Panc1 (cell line): Measurements from ENCODE around the gene MYO5B. TPM values are rescaled to one million over a fixed set of nuclear protein-coding genes. Genes with fewer than 3 reads are reported as not detected.

Experiments used
- ATAC-seq: fragments of 200-7000 bp; cut with Tn5 transposase; 2 replicates; pipeline ENCODE4 v1.9.1; 2020; ENCODE audit warnings: mild to moderate bottlenecking, moderate library complexity
- BruUV-seq: library from RNA; stranded (reverse); fragments of 400-500 nt; replicated peaks from 2 replicates; lab custom pipeline; 2021; lab: Mats Ljungman, UMichigan
- CTCF ChIA-PET: fragments of 300-600 bp; sonication (Branson Sonifier 250); formaldehyde crosslinking; loops from one replicate; lab custom pipeline; 2022; ENCODE audit warnings: antibody characterized with exemption; lab: Charles Lee
- POLR2A ChIA-PET: fragments of 300-600 bp; sonication (Branson Sonifier 250); formaldehyde crosslinking; loops from one replicate; lab custom pipeline; 2022; ENCODE audit warnings: antibody characterized with exemption; lab: Charles Lee
- DNase-seq: peaks from one replicate; pipeline ENCODE4 v3.0.0-alpha.2; 2010; ENCODE audit warnings: low read depth, low spot score
- H3K27ac ChIP-seq: 2 replicates; pipeline ENCODE4 v1.5.1; 2011; ENCODE audit warnings: mild to moderate bottlenecking, low read length, inconsistent platforms
- H3K27me3 ChIP-seq: fragments of 200-500 bp; sonication (Bioruptor generic); 2 replicates; pipeline ENCODE4 v1.6.0; 2014; ENCODE audit warnings: low read length, inconsistent platforms; ENCODE audit not compliant: control insufficient read depth, insufficient read depth
- H3K36me3 ChIP-seq: fragments of 200-500 bp; sonication (Bioruptor generic); 2 replicates; pipeline ENCODE4 v1.5.1; 2014; ENCODE audit warnings: inconsistent platforms, mild to moderate bottlenecking, low read length, moderate library complexity; ENCODE audit not compliant: control insufficient read depth, insufficient read depth
- H3K4me1 ChIP-seq: 2 replicates; pipeline ENCODE4 v1.5.1; 2011; ENCODE audit warnings: inconsistent platforms, mild to moderate bottlenecking, low read length, moderate library complexity; ENCODE audit not compliant: control insufficient read depth, insufficient read depth
- H3K4me3 ChIP-seq, 2 experiments: 2 replicates each; pipeline ENCODE4 v1.5.1; 2011 to 2012; ENCODE audit warnings: low read depth in 2 of 2, low read length in 2 of 2, mild to moderate bottlenecking in 2 of 2, inconsistent platforms in 1 of 2, moderate library complexity in 1 of 2
- H3K9me3 ChIP-seq: fragments of 200-500 bp; sonication (Bioruptor generic); 2 replicates; pipeline ENCODE4 v1.5.1; 2014; ENCODE audit warnings: low read depth, mild to moderate bottlenecking, inconsistent platforms, low read length, moderate library complexity; ENCODE audit not compliant: control insufficient read depth, insufficient read depth
- POLR2AphosphoS5 ChIP-seq: IDR thresholded peaks from 2 replicates; pipeline ENCODE4 v1.6.1; 2012; ENCODE audit warnings: mild to moderate bottlenecking, low read depth, low read length, moderate library complexity
- SIN3A ChIP-seq: IDR thresholded peaks from 2 replicates; pipeline ENCODE4 v1.6.1; 2012; ENCODE audit warnings: low read depth, mild to moderate bottlenecking, low read length, moderate library complexity, borderline replicate concordance; ENCODE audit not compliant: insufficient read depth
- TCF7L2 ChIP-seq: IDR thresholded peaks from 2 replicates; pipeline ENCODE4 v1.6.1; 2011; ENCODE audit warnings: mild to moderate bottlenecking, low read depth, low read length, inconsistent platforms
- in situ Hi-C: cut with HindIII; loops from 2 replicates; pipeline ENCODE4 v1.10.0; 2016; ENCODE audit warnings: low sequenced_read_pairs, low pct_unique_long_range_greater_than_20kb
- intact Hi-C: fragments of 100-400 bp; cut with micrococcal nuclease; formaldehyde crosslinking; loops from one replicate; pipeline ENCODE4 v1.10.0; 2022; ENCODE audit not compliant: unreplicated experiment
- total RNA-seq: library from RNA; stranded (reverse); gene quantifications from one replicate; pipeline ENCODE4 v1.2.1, GENCODE V29; 2021; ENCODE audit not compliant: unreplicated experiment
- TF ChIP-seq, protein P1 (sequence below): fragments of 450-650 bp; IDR thresholded peaks from 2 replicates; pipeline ENCODE4 v1.5.1; 2017; ENCODE audit warnings: mild to moderate bottlenecking
- TF ChIP-seq, protein P2 (sequence below), 2 experiments: IDR thresholded peaks; 2 replicates each; pipeline ENCODE4 v1.6.1; 2011 to 2012; ENCODE audit warnings: low read depth in 2 of 2, control low read depth in 1 of 2, low read length in 1 of 2, mild to moderate bottlenecking in 1 of 2, moderate library complexity in 1 of 2; ENCODE audit not compliant: insufficient read depth in 1 of 2

The MYO5B gene
- total RNA-seq, 1 experiment from 2014 or later, result 0.31 TPM

DNA sequence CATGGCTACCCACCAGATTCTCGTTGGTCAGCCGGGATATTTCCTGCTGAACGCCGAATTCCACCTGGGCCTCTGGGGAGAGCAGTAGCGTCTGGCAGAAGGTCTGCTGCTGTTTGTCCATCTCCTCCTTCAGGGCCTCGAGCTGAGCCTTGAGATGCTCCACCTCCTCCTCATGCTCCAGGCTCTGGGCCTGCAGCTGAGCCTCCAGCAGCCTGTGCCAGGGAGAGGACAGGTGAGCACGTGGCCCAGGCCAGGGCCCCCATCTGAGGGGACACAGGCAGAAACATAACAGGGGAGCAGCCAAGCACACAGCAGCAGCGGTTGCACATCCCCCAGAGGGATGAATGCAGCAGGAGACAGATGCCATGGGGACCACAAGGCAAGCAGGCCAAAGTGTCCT lies 341.5 kb downstream of the MYO5B start:
- Histone ChIP-seq H3K27ac (no peak overlapping the region), H3K36me3 (no peaks in the 10 kb centered on the region), H3K4me3 (no peak overlapping the region), H3K9me3 (no peaks in the 10 kb centered on the region), H3K4me1 (no peaks in the 10 kb centered on the region), H3K27me3 (no peaks in the 10 kb centered on the region)
- intact Hi-C loops (no loop called here), in situ Hi-C loops (no loop called here)
- no peak for TF ChIP-seq SIN3A
- TF ChIP-seq, protein P1, sequence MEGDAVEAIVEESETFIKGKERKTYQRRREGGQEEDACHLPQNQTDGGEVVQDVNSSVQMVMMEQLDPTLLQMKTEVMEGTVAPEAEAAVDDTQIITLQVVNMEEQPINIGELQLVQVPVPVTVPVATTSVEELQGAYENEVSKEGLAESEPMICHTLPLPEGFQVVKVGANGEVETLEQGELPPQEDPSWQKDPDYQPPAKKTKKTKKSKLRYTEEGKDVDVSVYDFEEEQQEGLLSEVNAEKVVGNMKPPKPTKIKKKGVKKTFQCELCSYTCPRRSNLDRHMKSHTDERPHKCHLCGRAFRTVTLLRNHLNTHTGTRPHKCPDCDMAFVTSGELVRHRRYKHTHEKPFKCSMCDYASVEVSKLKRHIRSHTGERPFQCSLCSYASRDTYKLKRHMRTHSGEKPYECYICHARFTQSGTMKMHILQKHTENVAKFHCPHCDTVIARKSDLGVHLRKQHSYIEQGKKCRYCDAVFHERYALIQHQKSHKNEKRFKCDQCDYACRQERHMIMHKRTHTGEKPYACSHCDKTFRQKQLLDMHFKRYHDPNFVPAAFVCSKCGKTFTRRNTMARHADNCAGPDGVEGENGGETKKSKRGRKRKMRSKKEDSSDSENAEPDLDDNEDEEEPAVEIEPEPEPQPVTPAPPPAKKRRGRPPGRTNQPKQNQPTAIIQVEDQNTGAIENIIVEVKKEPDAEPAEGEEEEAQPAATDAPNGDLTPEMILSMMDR, result no peak
- no peak for TF ChIP-seq POLR2AphosphoS5
- TF ChIP-seq, protein P2, sequence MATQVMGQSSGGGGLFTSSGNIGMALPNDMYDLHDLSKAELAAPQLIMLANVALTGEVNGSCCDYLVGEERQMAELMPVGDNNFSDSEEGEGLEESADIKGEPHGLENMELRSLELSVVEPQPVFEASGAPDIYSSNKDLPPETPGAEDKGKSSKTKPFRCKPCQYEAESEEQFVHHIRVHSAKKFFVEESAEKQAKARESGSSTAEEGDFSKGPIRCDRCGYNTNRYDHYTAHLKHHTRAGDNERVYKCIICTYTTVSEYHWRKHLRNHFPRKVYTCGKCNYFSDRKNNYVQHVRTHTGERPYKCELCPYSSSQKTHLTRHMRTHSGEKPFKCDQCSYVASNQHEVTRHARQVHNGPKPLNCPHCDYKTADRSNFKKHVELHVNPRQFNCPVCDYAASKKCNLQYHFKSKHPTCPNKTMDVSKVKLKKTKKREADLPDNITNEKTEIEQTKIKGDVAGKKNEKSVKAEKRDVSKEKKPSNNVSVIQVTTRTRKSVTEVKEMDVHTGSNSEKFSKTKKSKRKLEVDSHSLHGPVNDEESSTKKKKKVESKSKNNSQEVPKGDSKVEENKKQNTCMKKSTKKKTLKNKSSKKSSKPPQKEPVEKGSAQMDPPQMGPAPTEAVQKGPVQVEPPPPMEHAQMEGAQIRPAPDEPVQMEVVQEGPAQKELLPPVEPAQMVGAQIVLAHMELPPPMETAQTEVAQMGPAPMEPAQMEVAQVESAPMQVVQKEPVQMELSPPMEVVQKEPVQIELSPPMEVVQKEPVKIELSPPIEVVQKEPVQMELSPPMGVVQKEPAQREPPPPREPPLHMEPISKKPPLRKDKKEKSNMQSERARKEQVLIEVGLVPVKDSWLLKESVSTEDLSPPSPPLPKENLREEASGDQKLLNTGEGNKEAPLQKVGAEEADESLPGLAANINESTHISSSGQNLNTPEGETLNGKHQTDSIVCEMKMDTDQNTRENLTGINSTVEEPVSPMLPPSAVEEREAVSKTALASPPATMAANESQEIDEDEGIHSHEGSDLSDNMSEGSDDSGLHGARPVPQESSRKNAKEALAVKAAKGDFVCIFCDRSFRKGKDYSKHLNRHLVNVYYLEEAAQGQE (IDR thresholded peaks at IDR 0.05; ENCODE audit: insufficient read depth in 1 of 2, low read depth in 2 of 2, low read length in 1 of 2), result no peak
- TF ChIP-seq TCF7L2, result no peak
- CTCF ChIA-PET, result no interaction called here
- BruUV-seq, result no TSS peak
- POLR2A ChIA-PET, result interaction anchor here (1.0 kb wide), 1 partner anchor 19 kb away, joined by 3 read pairs; no protein-coding TSS in a partner anchor
- no peak for ATAC-seq
- DNase-seq, result no peak

DNA sequence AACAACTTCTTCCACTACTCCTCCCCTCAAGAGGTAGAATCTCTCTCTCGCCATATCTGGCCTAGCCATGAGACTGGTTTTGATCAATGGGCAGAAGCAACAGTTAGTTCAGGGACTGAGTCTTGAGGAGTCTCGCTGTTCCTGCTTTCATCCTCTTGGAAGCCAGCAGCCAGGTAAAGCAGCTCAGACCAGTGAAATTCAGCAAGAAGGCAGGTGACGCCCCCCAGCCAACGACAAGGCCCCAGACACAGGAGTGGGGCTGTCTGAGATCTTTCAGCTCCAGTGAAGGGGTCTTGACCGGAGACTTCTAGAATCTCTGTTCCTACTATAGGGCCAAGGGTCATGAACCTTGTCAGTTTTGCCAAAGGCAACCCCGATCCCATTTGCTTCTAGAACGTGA lies 341.9 kb downstream of the MYO5B start:
- H3K9me3 ChIP-seq, result no peaks in the 10 kb centered on the region
- in situ Hi-C loops (no loop called here), intact Hi-C loops (no loop called here)
- ATAC-seq (no peak), DNase-seq (no peak)
- ChIA-PET POLR2A (interaction anchor here (1.0 kb wide), 1 partner anchor 19 kb away, joined by 3 read pairs; no protein-coding TSS in a partner anchor), CTCF (no interaction called here)
- H3K36me3 ChIP-seq, result no peaks in the 10 kb centered on the region
- BruUV-seq, result no TSS peak
- no peak overlapping the region for H3K27ac ChIP-seq
- TF ChIP-seq SIN3A, result no peak
- no peak for TF ChIP-seq POLR2AphosphoS5
- no peak for TF ChIP-seq TCF7L2
- TF ChIP-seq, protein P1, result no peak
- TF ChIP-seq, protein P2 (IDR thresholded peaks at IDR 0.05; ENCODE audit: insufficient read depth in 1 of 2, low read depth in 2 of 2, low read length in 1 of 2), result no peak
- H3K4me3 ChIP-seq, result no peak overlapping the region
- no peaks in the 10 kb centered on the region for H3K4me1 ChIP-seq
- H3K27me3 ChIP-seq, result no peaks in the 10 kb centered on the region
